ENCODE measurements around the gene DDAH1. TPM values are rescaled to one million over a fixed set of nuclear protein-coding genes. Genes with fewer than 3 reads are reported as not detected.

DDAH1 gene
- total RNA-seq, 6 experiments from 2014 or later = 54.9 to 94.9 (median 66.2) TPM

- peak in 2 of 4 donors; percentile 8 to 40 for ATAC-seq
- 38% methylated on average over 1 of the region's 1 CpG for WGBS (ENCODE audit: insufficient coverage, low coverage, low lambda C conversion rate, missing lambda C conversion rate)
- Histone ChIP-seq H3K9me3 (no peaks in the 10 kb centered on the region), H3K27me3 (no peaks in the 10 kb centered on the region), H3K36me3 (no peaks in the 10 kb centered on the region), H3K27ac (no peak overlapping the region), H3K4me1 (peaks cover 0 to 13% (median 4%) of the 10 kb centered on the region in 4 donors), H3K4me3 (no peak overlapping the region)
- intact Hi-C loops (cut with DNase I) = no loop called here
- no peak for TF ChIP-seq CTCF (IDR thresholded peaks at IDR 0.05)
- TF ChIP-seq POLR2A (IDR thresholded peaks at IDR 0.05) = no peak
- DNase-seq = no peak
Measured at GRCh38 chr1:85343612-85344255, 121.2 kb downstream of the DDAH1 start.

GRCh38 chr1:85343213-85343611, 121.7 kb downstream of the DDAH1 start:
- TF ChIP-seq POLR2A (IDR thresholded peaks at IDR 0.05) (no peak), CTCF (IDR thresholded peaks at IDR 0.05) (no peak)
- Histone ChIP-seq H3K27ac (no peak overlapping the region), H3K4me1 (peaks cover 0 to 13% (median 4%) of the 10 kb centered on the region in 4 donors), H3K27me3 (no peaks in the 10 kb centered on the region), H3K9me3 (no peaks in the 10 kb centered on the region), H3K36me3 (no peaks in the 10 kb centered on the region), H3K4me3 (no peak overlapping the region)
- no peak for DNase-seq
- WGBS (ENCODE audit: insufficient coverage, low coverage, low lambda C conversion rate, missing lambda C conversion rate) = 38% methylated on average over 1 of the region's 1 CpG
- intact Hi-C loops (cut with DNase I) = no loop called here
- peak in 1 of 4 donors; percentile 44 for ATAC-seq

- Histone ChIP-seq H3K36me3 (no peaks in the 10 kb centered on the region), H3K4me1 (peaks cover 0 to 13% (median 4%) of the 10 kb centered on the region in 4 donors), H3K27me3 (no peaks in the 10 kb centered on the region), H3K9me3 (no peaks in the 10 kb centered on the region), H3K4me3 (no peak overlapping the region), H3K27ac (no peak overlapping the region)
- intact Hi-C loops (cut with DNase I) = no loop called here
- ATAC-seq (no peak), DNase-seq (no peak)
- TF ChIP-seq CTCF (IDR thresholded peaks at IDR 0.05) (no peak), POLR2A (IDR thresholded peaks at IDR 0.05) (no peak)
Measured at GRCh38 chr1:85342207-85342606, 122.8 kb downstream of the DDAH1 start.

GRCh38 chr1:85340427-85340826, 124.5 kb downstream of the DDAH1 start:
- DNase-seq = no peak
- Histone ChIP-seq H3K36me3 (no peaks in the 10 kb centered on the region), H3K4me1 (peaks cover 0 to 13% (median 4%) of the 10 kb centered on the region in 4 donors), H3K27ac (no peak overlapping the region), H3K4me3 (no peak overlapping the region), H3K27me3 (no peaks in the 10 kb centered on the region), H3K9me3 (no peaks in the 10 kb centered on the region)
- no peak for ATAC-seq
- intact Hi-C loops (cut with DNase I) = no loop called here
- no peak for TF ChIP-seq CTCF (IDR thresholded peaks at IDR 0.05)
- TF ChIP-seq POLR2A (IDR thresholded peaks at IDR 0.05) = no peak
- WGBS (ENCODE audit: insufficient coverage, low coverage, low lambda C conversion rate, missing lambda C conversion rate) = 73% methylated on average over 3 of the region's 3 CpGs
